ENCODE measurements around the gene BABAM2.

Gene BABAM2

DNA sequence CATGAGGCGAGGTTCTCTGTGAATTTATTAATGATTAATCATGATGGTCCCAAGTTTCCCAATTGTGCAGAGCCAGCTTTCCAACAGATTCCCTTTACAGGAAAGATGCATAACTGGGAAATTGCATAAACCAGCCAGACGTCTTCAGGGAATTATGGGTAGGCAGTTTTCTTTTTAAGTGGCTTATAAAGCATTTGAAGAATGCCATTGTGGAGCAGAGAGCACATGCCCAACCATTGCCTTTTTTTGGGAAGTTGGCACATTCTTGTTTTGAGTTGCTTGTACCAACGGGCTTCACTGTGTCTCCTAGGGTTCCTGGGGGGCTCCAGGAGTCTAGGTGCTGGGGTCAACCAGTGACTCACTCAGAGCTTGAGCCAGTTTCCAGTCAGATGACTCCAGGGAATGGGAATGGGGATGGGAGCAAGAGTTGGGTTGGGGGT, 270.5 kb downstream of the BABAM2 start:
- DNase-seq (ENCODE audit: low read depth, low spot score) = no peak

DNA sequence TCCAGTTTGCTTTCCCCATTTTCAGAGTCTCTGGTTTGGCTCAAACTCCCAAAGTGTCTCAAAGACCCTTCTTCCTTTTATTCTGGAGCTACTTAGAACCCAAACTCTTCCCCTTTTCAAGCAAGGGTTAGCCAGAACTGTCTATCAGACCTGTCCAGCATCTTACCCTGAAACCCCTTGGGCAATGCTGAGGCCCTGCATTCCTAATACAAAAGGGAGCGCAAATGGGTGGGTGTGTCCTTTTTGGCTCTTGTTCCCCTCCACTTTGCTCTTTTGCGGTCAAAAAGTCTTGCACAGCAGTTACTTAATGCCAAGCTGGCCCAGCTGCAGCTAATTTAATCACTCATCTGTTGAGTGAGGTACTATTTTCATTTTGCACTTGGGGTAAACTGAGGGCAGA, 270.9 kb downstream of the BABAM2 start:
- no peak for DNase-seq (ENCODE audit: low read depth, low spot score)

DNA sequence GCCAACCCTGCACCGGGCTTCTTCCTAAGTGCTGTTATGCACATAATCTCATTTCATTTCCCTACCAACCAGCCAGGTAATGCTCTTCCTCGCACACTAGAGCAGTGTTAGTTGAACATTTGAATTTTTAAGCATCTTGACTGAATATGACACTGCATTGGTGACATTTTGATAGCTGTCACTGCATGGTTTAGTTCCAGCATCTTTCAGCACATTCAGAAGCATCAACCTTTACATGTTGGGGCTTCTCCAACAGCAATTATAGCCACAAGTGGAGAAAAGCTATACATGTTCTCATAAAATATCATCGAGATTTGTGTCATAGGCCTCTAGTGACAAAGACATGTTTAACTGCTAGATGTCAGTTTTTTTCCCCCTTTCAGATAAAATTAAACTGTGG, 272.0 kb downstream of the BABAM2 start:
- DNase-seq (ENCODE audit: low read depth, low spot score) = no peak

DNA sequence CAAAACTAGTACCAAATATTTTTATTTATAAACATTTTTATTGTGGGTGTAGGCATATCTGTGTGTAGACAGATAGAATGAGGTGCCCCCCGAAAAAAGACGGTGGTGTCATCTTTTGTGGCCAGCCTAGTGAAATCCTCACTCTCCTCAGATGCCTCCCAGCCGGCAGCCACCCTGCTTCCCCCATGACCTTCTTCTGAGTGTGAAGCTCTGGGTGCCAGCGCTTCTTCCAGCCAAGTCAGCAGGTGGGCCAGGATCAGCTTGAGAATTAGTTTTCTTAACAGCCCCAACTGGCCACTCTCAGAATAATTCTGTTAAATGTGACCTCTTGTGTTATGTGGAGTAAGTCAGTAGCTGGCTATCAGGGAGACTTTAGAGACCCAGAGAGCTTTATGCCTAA, 272.5 kb downstream of the BABAM2 start:
- DNase-seq (ENCODE audit: low read depth, low spot score) = no peak

DNA sequence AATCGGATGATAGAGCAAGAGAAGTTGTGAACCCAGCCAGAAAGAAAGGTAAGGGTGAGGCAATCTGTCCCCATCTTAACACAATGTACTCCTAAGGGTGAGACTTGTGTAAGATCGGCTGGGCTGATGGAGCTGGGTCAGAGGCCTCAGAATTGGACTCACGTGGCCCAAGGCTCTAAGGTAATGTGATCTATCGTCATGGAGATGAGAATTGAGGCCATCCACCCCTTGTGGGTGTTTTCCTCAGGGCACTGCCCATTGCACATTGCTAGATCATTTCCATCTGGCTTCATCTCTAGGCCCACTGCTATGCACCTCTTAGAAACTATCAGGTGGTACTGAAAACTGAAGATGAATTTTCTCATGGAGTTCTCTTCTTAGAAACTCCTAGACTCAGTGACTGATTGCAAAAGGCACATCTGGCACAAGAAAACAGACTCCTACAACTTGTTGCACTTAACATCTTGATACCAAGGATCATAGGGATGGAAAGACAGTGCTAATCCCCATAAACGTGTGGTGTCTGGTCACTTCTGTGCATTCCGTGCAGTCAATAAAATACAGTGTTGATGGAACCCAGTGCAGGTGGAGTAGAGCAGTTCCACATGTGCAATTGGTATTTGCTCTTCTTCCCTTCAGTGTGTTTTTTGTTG, 273.2 kb downstream of the BABAM2 start:
- no peak for DNase-seq (ENCODE audit: low read depth, low spot score)

DNA sequence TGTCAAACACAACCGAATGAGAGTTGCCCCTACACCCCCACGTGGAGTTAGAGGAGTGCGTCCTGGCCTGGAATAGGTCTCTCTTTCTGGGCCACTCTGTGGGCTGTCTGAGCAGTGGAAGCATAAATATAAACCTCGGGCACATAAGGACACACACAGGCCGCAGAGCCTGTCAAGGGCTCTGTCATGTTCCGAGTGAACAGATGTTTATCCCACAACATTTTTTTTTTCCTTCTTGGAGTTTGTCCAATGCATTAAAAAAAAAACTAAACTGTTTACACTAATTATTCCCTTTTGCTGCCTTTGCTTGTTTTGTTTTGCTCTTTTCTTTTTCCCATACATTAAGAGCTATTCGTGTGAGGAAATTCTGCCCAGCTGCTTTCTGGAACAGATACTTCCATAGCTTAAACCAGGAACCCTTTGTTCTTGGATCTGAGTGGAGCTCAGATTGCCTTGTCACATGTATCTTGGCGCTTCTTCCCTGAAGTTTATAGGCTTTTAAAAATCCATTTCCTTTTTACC, 273.8 kb downstream of the BABAM2 start:
- DNase-seq (ENCODE audit: low read depth, low spot score) = peak; percentile 44

DNA sequence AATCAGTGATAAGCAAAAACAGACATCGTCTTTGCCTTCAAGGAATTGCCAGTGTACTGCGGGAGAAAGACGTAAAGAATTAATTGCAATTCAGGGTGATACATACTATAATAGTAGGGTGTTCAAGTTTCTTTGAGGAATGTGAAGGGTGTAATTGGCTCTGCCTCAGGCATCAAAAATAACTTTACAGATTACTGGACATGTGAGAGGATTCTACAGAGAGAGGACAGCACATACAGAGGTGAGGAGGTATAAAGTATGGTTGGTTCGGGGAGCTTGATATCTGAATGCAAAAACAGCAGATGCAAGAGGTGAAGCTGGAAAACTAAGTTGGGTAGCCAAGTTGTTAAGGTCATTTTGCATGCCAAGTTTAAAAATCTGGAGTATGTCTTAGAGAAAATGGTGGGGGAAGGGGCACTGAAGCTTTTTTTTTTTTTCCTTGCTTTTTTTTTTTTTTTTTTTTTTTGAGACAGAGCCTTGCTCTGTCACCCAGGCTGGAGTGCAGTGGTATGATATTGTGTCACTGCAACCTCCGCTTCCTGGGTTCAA, 274.6 kb downstream of the BABAM2 start:
- no peak for DNase-seq (ENCODE audit: low read depth, low spot score)

DNA sequence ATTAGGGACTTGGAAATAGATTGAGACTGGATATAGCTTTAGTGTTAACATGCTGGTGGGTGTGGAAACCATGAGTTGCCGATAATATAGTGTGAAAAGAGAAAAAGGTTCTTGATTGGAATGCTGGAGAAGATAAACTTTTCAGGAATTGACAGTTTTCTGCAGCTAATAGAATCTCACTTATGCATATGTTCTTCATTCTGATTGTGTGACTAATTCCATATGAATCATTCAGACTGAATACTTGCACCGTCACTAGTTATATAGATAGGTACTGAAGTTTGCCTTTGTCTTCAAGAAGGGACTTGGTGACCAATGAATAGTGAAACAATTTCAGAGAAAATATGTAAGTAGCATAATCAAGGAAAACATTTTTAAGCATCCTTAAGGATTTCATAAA, 276.4 kb downstream of the BABAM2 start:
- DNase-seq (ENCODE audit: low read depth, low spot score) = no peak

DNA sequence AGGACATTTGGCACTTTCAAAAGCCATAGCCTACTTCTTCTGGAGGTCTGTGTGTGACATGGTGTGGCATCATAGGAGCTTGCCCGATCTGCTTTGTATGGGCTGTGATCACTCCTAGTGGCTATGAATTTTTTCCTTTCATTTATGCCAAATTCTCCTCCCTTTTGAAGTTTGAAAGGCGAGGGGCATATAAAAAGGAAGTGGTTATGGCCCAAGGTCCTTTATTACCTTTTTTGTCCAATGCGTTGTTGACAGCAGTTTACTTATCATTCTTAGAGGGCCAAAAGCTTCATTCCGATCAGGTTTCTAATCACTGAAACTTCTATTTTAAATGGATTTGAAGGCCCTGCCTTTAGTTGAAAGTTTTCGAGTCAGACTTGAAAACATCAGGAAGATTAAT, 277.8 kb downstream of the BABAM2 start:
- DNase-seq (ENCODE audit: low read depth, low spot score) = no peak

DNA sequence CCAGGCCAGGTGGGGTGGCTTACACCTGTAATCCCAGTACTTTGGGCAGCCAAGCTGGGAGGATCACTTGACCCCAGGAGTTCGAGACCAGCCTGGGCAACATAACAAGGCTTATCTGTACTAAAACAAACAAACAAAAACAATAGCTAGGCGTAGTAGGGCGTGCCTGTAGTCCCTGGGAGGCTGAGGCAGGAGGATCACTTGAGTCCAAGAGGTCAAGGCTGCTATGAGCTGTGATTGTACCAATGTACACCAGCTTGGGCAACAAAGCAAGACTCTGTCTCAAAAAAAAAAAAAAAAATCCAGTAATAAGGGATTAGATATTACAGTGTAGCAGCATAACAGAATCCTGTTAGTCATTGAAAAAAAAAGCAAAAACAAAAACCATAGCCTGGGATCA, 279.0 kb downstream of the BABAM2 start:
- no peak for DNase-seq (ENCODE audit: low read depth, low spot score)

DNA sequence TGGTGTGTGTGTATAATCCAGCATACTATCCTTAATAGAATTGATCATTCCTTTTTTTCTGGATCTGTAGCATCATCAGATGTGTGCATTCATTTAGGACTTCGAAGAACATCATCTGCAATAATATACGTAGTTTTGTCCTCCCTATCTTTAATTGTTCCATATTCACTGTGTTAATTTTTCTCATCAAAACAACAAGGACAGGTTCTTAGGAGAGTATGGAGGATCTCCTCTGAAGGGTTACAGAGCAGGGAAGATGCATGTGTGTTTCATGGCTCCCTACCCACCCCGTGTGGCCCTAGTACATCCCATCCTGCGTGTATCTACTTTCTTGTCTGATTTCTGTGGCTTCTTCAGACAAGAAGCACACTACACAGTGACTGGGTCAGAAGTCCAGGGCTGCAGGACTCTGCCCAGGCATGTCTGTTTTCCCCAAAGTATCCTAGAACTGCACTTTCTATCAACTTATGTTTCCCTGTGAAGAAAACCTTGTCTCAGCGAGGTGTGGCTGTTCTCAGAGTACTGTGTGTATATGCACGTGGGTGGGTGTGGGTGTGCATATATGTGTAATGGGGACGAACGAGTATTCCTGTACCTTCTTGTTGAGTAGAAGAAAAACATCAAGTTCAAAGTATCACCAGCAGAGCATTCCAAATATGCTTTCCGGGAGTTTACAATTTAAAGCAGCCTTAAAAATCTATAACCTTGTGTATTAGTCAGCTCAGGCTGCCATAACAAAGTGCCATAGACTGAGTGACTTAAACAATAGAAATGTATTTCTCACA, 281.8 kb downstream of the BABAM2 start:
- no peak for DNase-seq (ENCODE audit: low read depth, low spot score)

DNA sequence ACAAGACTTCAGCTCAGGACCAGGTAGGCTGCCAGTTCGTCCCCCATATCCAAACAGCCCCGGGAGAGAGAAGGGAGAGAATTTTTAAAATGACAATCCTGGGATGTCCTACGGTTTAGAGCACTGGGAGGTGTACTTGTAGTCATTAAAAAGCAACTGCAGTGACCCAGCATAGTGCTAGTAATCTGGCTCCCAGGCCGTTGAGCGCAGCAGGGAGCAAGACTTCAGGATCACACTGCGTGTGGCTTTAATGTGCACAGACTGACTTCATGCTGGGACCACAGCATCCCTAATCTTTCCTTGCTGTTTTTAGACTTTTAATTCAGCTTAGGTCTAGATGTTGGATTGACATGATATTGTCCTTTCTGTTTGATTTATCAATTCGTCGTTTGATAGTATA, 282.8 kb downstream of the BABAM2 start:
- no peak for DNase-seq (ENCODE audit: low read depth, low spot score)

DNA sequence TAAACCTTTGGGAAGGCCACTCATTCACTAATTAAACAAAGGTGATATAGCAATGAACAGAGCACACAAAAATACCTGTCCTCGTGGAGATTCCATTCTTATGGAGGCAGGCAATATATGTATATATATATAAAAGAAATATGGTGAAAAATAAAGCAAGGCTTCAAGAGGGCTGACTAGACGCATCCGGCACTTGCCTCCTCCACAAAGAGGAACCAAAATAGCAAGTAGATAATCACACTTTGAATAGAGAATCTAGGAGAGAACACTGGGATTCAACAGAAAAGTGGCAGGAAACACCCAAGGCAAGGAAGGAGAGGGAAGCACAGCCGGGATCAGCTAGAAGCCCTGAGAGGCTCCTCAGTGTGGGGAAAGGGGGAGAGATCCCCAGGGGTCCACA, 283.7 kb downstream of the BABAM2 start:
- DNase-seq (ENCODE audit: low read depth, low spot score) = no peak

DNA sequence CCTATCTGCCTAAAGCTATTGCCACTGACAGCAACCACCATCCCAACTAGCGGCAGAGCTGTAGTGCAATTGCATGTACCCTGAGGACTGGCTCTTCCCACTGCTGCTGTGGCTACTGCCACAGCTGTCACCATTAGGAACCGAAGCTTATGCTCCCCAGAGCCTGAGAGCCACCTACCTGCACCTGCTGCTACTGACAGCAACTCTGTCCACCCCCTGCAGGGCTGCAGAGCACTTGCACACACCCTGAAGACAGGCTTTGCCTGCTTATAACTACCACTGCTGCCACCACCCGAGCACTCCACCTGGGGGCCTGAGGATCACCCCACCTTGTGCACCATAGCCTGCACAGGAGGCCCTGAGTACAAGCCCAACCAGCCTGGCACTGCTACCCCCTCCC, 284.5 kb downstream of the BABAM2 start:
- no peak for DNase-seq (ENCODE audit: low read depth, low spot score)

DNA sequence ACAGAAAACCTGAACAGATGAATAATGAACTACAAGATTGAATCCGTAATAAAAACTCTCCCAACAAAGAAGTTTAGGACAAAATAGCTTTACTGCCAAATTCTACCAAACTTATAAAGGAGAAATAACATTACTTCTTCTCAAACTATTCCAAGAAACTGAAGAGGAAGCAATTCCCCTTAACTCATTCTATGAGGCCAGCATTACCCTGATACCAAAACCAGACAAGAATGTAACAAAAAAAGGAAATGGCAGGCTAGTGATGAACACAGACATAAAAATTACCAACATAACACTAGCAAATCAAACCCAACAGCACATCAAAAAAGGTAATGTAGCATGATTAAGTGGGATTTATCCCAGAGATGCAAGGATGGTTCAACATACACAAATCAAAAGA, 288.4 kb downstream of the BABAM2 start:
- no peak for DNase-seq (ENCODE audit: low read depth, low spot score)

DNA sequence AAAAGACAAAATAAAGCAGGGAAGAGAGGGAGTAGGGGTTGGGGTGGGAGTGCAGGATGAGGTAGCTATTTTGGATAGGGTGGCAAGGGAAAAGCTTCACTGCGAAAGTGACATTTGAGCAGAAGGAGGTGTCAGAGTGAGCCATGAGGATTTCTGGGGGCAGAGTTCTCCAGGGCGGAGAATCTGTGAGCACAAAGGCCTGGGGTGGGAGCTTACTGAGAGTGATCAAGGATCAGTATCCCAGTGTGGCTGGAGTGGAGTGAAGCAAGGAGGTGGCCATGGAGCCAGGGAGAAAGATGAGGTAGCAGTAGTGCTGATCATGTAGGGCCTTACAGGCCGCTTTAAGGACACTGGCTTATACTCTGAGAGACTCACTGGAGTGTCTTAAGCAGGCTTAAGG, 291.3 kb downstream of the BABAM2 start:
- DNase-seq (ENCODE audit: low read depth, low spot score) = no peak

DNA sequence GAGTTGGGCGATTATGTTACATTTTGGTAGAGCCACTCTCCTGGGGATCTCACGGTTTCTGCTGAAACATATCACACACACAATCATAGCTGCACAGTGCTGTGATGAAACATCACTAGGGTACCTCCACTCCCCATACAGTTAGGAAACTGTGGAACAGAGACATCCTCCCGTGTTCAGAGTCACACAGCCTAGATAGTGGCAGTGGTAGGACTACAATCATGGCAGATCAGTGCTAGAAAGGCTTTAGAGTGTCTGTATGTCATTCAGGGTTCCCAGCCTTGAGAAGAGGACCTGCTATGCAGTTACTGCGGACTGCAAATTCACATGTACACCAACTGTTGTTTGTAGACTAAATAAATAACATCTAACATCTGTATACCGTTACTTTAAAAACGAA, 291.8 kb downstream of the BABAM2 start:
- no peak for DNase-seq (ENCODE audit: low read depth, low spot score)

DNA sequence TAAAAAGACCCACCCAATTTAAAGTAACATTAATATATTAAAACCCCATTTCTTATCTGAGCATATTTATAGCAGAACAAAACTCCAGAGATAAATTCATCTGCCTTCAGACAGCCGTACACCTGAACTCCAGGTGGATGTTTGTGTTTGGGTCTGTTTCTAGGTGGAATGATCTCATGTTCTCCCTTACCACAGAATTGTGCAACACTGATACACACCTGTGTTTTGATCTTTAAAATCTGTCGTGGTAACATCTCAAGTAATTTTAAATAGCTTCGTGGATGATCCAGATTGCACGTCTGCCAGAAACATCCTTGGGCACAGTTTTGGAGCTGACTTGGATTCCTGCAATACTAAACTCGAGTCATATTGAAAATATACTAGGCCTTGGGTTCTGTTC, 294.6 kb downstream of the BABAM2 start:
- DNase-seq (ENCODE audit: low read depth, low spot score) = no peak

DNA sequence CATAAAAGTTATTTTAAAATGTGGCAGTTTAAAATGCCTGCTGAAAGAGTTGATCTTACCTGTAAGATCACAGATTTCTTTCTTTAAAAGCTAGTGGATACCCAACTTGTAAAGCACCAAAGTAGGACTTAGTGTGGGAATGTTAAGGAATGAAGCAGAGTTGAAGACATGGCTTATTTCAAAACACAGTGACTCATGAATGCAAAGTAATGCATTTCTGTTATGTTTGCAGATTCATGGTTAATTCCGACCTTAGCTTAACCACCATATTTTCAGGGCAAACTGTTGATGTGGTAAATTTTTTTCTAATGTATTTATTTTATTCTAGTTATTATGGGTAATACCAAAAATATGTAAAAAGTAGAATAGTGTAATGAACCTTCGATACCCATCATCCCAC, 295.4 kb downstream of the BABAM2 start:
- no peak for DNase-seq (ENCODE audit: low read depth, low spot score)

DNA sequence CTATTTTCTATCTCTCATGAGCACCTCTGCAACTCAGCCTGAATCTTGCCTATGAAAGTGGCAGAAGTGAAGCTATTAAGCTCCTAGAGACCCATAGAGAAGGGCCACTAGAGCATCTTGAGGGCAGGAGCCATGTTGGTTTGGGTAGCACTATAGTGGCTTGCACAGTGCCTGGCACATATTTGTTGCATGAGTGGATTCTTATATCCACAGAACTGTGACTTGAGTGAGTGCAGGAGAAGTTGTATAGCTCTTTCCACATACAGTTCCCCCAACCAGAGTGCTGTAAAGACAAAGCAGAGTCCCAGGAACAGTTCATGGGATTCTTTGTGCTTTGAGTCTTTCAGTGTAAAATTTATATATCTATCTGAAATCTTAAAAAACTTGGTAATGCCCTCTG, 296.7 kb downstream of the BABAM2 start:
- DNase-seq (ENCODE audit: low read depth, low spot score) = no peak

DNA sequence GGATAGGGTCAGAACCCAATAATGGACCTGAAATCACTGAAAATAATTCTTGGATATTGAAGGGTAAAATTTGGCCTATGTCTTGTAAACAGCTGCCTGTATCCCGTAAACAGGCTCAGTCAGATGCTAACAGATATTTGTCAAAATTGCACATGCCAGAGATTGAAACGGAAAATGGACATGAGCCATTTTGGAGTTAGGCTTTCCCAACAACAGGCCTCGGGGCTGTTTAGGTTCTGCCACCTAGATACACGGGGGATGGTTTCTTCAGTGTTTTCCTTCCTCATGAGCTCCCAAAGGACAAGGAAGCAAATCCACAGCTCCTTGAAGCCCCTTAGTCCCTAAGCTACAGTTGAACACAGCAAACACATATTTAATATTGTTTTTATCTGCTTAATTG, 297.9 kb downstream of the BABAM2 start:
- DNase-seq (ENCODE audit: low read depth, low spot score) = no peak

DNA sequence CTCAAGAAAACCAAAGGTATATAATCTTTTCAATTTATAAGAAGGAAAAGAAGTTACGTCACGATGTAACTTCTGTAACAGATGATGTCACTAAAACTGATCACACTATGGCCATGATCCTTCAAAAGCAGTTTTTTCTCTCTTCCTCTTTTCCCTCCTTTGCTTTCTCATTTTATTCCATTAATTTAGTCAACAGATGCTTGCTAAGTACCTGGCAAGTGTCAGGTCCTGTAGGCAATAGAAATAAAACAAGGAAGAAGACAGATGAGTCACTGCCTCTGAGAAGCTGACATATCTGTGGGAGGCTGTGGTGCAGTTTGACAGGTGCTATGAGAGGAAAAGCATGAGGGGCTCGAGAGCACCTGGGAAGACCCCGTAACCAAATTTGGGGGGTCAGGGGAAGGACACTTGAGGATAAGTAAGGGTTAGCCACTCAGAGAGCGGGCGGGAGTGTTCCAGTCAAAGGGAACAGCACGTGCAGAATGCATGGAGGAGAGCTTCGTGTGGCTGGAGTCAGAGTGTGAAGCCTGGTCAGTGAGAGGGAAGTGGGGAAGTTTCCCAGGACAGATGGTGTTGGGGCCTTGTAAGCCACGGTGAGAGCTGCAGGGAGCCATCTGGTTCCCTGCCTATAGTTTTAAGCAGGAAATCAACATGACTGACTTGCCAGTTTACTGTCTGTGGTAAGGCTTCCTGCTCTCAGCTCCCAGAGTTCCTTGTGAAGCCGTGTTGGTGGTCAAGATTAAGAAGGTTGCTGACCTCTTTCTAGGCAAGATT, 303.3 kb downstream of the BABAM2 start:
- no peak for DNase-seq (ENCODE audit: low read depth, low spot score)

All from brain pericyte (primary cell).